SJCRH30 (cell line): ENCODE measurements around the gene XKR7. TPM values are rescaled to one million over a fixed set of nuclear protein-coding genes. Genes with fewer than 3 reads are reported as not detected.
A peak's percentile ranks its signal among the peaks of the same experiment; 100 is the strongest.

ENCODE experiments used
- DNase-seq, 2 experiments: peaks; one replicate each; pipeline ENCODE4 v3.0.0-alpha.2; 2015 to 2020
- H3K27ac ChIP-seq: fragments of 250-450 bp; sonication (Bioruptor Pico); 2 replicates; pipeline ENCODE4 v1.5.1; 2020; ENCODE audit warnings: mild to moderate bottlenecking, moderate library complexity
- H3K27me3 ChIP-seq: fragments of 250-450 bp; sonication (Bioruptor Pico); 2 replicates; pipeline ENCODE4 v1.5.1; 2020; ENCODE audit warnings: mild to moderate bottlenecking, moderate library complexity
- H3K36me3 ChIP-seq: fragments of 250-450 bp; sonication (Bioruptor Pico); 2 replicates; pipeline ENCODE4 v1.5.1; 2020; ENCODE audit warnings: mild to moderate bottlenecking, moderate library complexity
- H3K4me1 ChIP-seq: fragments of 250-450 bp; sonication (Bioruptor Pico); 2 replicates; pipeline ENCODE4 v1.5.1; 2020; ENCODE audit warnings: mild to moderate bottlenecking, moderate library complexity
- H3K4me3 ChIP-seq: fragments of 250-450 bp; sonication (Bioruptor Pico); 2 replicates; pipeline ENCODE4 v1.5.1; 2020; ENCODE audit warnings: mild to moderate bottlenecking, moderate library complexity
- H3K9me3 ChIP-seq: fragments of 250-450 bp; sonication (Bioruptor Pico); replicated peaks from 2 replicates; pipeline ENCODE4 v1.5.1; 2020; ENCODE audit warnings: mild to moderate bottlenecking, moderate library complexity
- total RNA-seq: library from RNA; depleted of rRNA; stranded (reverse); fragments of >200 nt; shearing (Covaris generic); gene quantifications from 2 replicates; pipeline ENCODE4 v1.2.3, GENCODE V29; 2014

The XKR7 gene
- total RNA-seq, 1 experiment from 2014 or later: 0.02 TPM

DNA sequence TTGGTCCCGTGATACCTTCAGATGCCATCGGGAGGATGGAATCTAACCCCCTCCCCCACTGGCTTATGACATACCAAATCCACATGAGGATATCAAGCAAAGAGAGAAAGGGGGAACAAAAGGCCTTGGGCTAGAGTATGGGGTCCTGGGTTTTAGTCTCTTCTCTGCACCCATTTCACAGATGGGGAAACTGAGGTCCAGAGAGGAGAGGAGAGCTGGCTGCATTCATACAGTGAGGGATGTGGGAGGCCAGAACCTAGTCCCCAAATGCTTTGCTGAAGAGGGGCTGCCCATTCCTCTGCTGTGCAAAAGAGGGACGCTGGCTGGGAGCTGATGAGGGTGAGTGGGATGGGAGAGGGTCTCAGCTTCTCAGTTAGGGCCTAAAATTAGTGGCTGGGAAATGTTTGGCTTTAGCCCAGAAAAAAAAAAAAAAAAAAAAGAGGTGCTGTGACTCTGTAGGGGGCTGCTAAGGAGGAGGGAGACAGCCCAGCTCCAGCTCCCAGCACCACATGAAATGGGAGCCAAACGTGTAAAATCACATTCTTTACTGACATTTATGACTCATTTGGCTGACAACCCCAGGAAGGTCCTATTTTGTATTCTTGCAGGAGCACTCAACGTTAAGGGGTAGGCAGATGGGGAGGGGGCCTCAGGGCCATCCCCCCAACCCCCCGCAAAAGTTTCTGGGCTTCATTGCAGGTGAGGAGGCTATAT lies 11.9 kb downstream of the XKR7 start:
- DNase-seq: no peak
- Histone ChIP-seq H3K9me3 (no peaks in the 10 kb centered on the region), H3K36me3 (no peaks in the 10 kb centered on the region), H3K4me1 (no peaks in the 10 kb centered on the region), H3K27me3 (peaks cover 3% of the 10 kb centered on the region), H3K27ac (no peak overlapping the region), H3K4me3 (no peak overlapping the region)

GRCh38 chr20:31981784-31982183 lies 13.8 kb downstream of the XKR7 start:
- Histone ChIP-seq H3K27me3 (peaks cover 3% of the 10 kb centered on the region), H3K27ac (no peak overlapping the region), H3K4me3 (no peak overlapping the region), H3K9me3 (no peaks in the 10 kb centered on the region), H3K36me3 (no peaks in the 10 kb centered on the region), H3K4me1 (no peaks in the 10 kb centered on the region)
- no peak for DNase-seq

- Histone ChIP-seq H3K4me3 (no peak overlapping the region), H3K36me3 (no peaks in the 10 kb centered on the region), H3K4me1 (0 out of 2 replicates have a peak, but pooled peaks cover 5% of the 10 kb centered on the region), H3K9me3 (no peaks in the 10 kb centered on the region), H3K27ac (no peak overlapping the region), H3K27me3 (peaks cover 3% of the 10 kb centered on the region)
- DNase-seq: no peak
These were observed 17.1 kb downstream of the XKR7 start for GRCh38 chr20:31984981-31985471.

GRCh38 chr20:31987744-31988143 lies 19.8 kb downstream of the XKR7 start:
- Histone ChIP-seq H3K4me1 (peaks cover 5% of the 10 kb centered on the region; the same call in 1 of the 2 replicates), H3K27me3 (no peaks in the 10 kb centered on the region; the same call in 1 of the 2 replicates), H3K27ac (no peak overlapping the region), H3K9me3 (no peaks in the 10 kb centered on the region), H3K4me3 (no peak overlapping the region), H3K36me3 (no peaks in the 10 kb centered on the region)
- peak in 1 of 2 experiments; percentile 44 for DNase-seq

DNA sequence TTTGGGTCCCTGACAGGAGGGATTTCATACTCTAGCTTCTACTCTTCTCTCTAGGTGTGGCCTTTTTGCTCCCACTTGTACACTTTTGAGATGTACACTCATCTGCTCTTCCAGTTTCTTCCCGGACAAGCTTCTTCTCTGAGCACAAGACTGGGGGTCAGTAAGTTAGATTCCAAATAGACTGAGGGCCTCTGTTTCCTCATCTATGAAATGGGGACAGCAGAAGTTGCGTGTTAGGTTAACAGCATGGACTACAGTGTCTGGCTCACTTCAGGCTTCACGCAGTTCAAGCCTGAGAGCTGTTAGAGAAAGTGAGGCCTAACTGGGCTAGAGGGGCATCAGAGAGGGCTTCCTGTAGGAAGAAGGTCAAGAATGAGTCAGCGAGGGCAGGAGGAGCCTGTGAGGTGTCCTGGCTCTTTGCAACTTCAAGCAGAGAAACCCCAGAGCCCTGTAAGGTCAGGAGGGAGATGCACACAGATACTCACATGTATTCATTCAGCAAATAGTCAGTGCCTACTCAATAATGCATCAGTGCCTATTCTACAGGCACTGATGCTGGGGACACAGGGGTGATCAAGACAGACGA lies 20.6 kb downstream of the XKR7 start:
- no peaks in the 10 kb centered on the region for H3K27me3 ChIP-seq
- H3K27ac ChIP-seq: no peak overlapping the region
- peaks cover 5% of the 10 kb centered on the region; the same call in 1 of the 2 replicates for H3K4me1 ChIP-seq
- no peaks in the 10 kb centered on the region for H3K9me3 ChIP-seq
- no peak for DNase-seq
- no peak overlapping the region for H3K4me3 ChIP-seq
- no peaks in the 10 kb centered on the region for H3K36me3 ChIP-seq

GRCh38 chr20:31989030-31989645 lies 21.2 kb downstream of the XKR7 start:
- Histone ChIP-seq H3K4me1 (peaks cover 5% of the 10 kb centered on the region; the same call in 1 of the 2 replicates), H3K27me3 (peaks cover 4% of the 10 kb centered on the region; the same call in 1 of the 2 replicates), H3K27ac (no peak overlapping the region), H3K9me3 (no peaks in the 10 kb centered on the region), H3K36me3 (no peaks in the 10 kb centered on the region), H3K4me3 (no peak overlapping the region)
- peak; percentile 39 to 59 for DNase-seq

DNA sequence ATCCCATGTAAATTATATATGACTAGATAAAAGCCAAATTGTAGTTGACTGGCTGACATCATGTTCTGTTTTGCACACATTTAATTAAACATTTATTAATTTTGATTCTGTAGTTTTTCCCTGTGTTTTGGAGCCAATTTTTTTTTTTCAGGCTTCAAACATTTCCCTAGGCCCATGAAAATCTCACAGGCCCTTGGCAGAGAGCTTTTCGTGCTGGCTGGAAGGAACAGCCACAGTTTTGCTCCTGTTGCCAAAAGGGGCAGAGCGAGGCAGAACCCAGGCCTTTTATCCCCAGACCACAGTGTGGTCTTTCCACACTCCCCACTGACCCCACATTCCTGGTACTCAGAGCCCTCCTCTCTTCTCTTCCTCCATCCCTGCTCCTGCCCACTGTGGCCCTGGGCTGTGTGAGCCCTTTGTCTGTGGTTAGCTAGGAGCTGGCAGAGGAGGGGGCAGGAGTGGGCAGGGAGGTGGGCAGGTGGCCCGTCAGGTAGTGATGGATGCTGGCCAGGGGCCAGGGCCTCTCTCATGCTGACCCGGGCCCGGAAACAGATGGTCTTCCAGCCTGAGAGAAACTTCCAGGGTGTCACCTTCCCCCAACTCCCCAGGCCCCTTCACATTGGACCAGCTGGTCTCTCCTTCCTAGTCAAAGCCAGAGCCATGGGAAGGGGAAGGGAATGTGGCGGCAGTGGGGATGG lies 22.8 kb downstream of the XKR7 start:
- peak in 1 of 2 experiments; percentile 37 for DNase-seq
- Histone ChIP-seq H3K27me3 (peaks cover 4% of the 10 kb centered on the region; the same call in 1 of the 2 replicates), H3K4me3 (no peak overlapping the region), H3K4me1 (peaks cover 5% of the 10 kb centered on the region; the same call in 1 of the 2 replicates), H3K36me3 (no peaks in the 10 kb centered on the region), H3K9me3 (no peaks in the 10 kb centered on the region), H3K27ac (no peak overlapping the region)

DNA sequence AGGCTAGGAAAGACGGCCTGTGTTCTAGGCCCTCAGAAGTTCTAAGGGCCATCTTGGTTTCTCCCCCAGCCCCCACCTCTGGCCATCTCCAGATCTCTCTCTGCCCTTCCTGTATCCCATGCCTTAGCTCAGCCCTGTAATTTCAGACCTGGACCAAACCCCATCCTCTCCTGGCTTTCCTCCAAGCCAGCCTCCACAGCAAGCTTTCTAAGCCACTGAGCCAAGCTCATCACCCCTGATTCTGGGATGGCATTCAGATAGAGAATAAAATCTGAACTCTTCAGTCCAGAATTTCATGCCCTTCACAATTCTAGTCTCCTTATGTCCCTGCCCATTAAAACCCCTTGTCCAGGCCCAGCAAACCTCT lies 23.4 kb downstream of the XKR7 start:
- Histone ChIP-seq H3K36me3 (no peaks in the 10 kb centered on the region), H3K4me1 (peaks cover 5% of the 10 kb centered on the region; the same call in 1 of the 2 replicates), H3K27me3 (peaks cover 4% of the 10 kb centered on the region; the same call in 1 of the 2 replicates), H3K27ac (no peak overlapping the region), H3K9me3 (no peaks in the 10 kb centered on the region), H3K4me3 (no peak overlapping the region)
- no peak for DNase-seq

GRCh38 chr20:31992086-31992485 lies 24.1 kb downstream of the XKR7 start:
- Histone ChIP-seq H3K9me3 (no peaks in the 10 kb centered on the region), H3K4me1 (peaks cover 5% of the 10 kb centered on the region; the same call in 1 of the 2 replicates), H3K4me3 (no peak overlapping the region), H3K36me3 (no peaks in the 10 kb centered on the region), H3K27me3 (peaks cover 4% of the 10 kb centered on the region; the same call in 1 of the 2 replicates), H3K27ac (no peak overlapping the region)
- DNase-seq: no peak

GRCh38 chr20:31996996-31997395 lies 29.0 kb downstream of the XKR7 start:
- Histone ChIP-seq H3K27me3 (peaks cover 13% of the 10 kb centered on the region; the same call in 1 of the 2 replicates), H3K9me3 (no peaks in the 10 kb centered on the region), H3K36me3 (no peaks in the 10 kb centered on the region)

DNA sequence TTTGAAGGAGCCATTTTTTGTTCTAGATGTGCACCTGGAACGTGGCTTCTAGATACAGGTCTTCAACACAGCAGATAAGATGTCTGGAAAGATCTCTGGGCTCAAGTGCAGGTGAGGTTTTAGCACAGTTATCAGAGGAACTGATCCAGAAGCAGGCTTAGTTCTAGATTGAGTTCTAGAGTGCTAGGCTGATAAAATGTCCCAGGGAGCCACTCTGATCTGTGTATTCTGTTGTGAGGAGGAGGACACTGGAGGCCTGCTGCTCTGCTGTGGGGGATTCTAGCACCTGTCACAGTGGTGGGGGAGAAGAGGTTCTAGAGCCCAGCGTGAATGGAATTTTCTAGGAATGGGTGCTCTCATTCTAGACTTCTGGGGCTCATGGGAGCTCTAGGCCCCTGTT lies 30.3 kb downstream of the XKR7 start:
- H3K27me3 ChIP-seq: peaks cover 21% of the 10 kb centered on the region; the same call in 1 of the 2 replicates
- H3K27ac ChIP-seq: no peak overlapping the region
- no peak for DNase-seq
- H3K4me1 ChIP-seq: no peaks in the 10 kb centered on the region
- H3K36me3 ChIP-seq: no peaks in the 10 kb centered on the region
- H3K9me3 ChIP-seq: no peaks in the 10 kb centered on the region
- no peak overlapping the region for H3K4me3 ChIP-seq

More at GRCh38 chr20:31996996-31997395, 29.0 kb downstream of the XKR7 start:
- H3K4me3 ChIP-seq: no peak overlapping the region
- H3K27ac ChIP-seq: no peak overlapping the region
- no peak for DNase-seq
- H3K4me1 ChIP-seq: no peaks in the 10 kb centered on the region

- Histone ChIP-seq H3K36me3 (no peaks in the 10 kb centered on the region), H3K27ac (no peak overlapping the region), H3K27me3 (peaks cover 22% of the 10 kb centered on the region; the same call in 1 of the 2 replicates), H3K4me1 (peaks cover 11% of the 10 kb centered on the region; the same call in 1 of the 2 replicates), H3K4me3 (no peak overlapping the region), H3K9me3 (no peaks in the 10 kb centered on the region)
- DNase-seq: no peak
These were observed 35.4 kb downstream of the XKR7 start for GRCh38 chr20:32003325-32003724.

GRCh38 chr20:32004963-32005362 lies 37.0 kb downstream of the XKR7 start:
- no peak overlapping the region for H3K27ac ChIP-seq
- H3K27me3 ChIP-seq: peaks cover 19% of the 10 kb centered on the region; the same call in 1 of the 2 replicates
- H3K36me3 ChIP-seq: no peaks in the 10 kb centered on the region
- no peak overlapping the region for H3K4me3 ChIP-seq
- peaks cover 11% of the 10 kb centered on the region; the same call in 1 of the 2 replicates for H3K4me1 ChIP-seq
- no peaks in the 10 kb centered on the region for H3K9me3 ChIP-seq
- DNase-seq: peak in 1 of 2 experiments; percentile 24

- Histone ChIP-seq H3K27ac (no peak overlapping the region), H3K9me3 (no peaks in the 10 kb centered on the region), H3K4me1 (peaks cover 11% of the 10 kb centered on the region; the same call in 1 of the 2 replicates), H3K36me3 (no peaks in the 10 kb centered on the region), H3K4me3 (no peak overlapping the region), H3K27me3 (peaks cover 16% of the 10 kb centered on the region; the same call in 1 of the 2 replicates)
- DNase-seq: no peak
These were observed 38.1 kb downstream of the XKR7 start for GRCh38 chr20:32006053-32006452.
